RWPE1 (cell line): ENCODE data around the gene PODN.

ENCODE experiments used
- CTCF ChIA-PET: fragments of 350-600 bp; sonication (Branson Sonifier 250); formaldehyde crosslinking; extraction: SDS; loops from one replicate; lab custom pipeline; 2021; lab: Yijun Ruan, JAX
- POLR2A ChIA-PET: fragments of 400-600 bp; formaldehyde crosslinking; extraction: SDS; loops from one replicate; lab custom pipeline; 2020; ENCODE audit warnings: antibody characterized with exemption; ENCODE audit not compliant: low non-redundant PET; lab: Yijun Ruan, JAX
- DNase-seq: peaks from one replicate; pipeline ENCODE4 v3.0.0; 2012; ENCODE audit warnings: low spot score
- H3K27ac ChIP-seq: fragments of 450-650 bp; 2 replicates; pipeline ENCODE4 v1.5.1; 2017
- CTCF ChIP-seq: fragments of 450-650 bp; conservative IDR thresholded peaks from 2 replicates; pipeline ENCODE4 v1.5.1; 2017; ENCODE audit warnings: low read depth, mild to moderate bottlenecking

PODN gene

GRCh38 chr1:53125623-53126360 lies 63.8 kb downstream of the PODN start:
- ChIA-PET POLR2A (no interaction called here), CTCF (interaction anchor here (0.6 kb wide), 1 partner anchor 1016 kb away, joined by 4 read pairs; no protein-coding TSS in a partner anchor)
- TF ChIP-seq CTCF: no peak
- H3K27ac ChIP-seq: no peak overlapping the region
- no peak for DNase-seq

- POLR2A ChIA-PET: no interaction called here
- no peak overlapping the region for H3K27ac ChIP-seq
- CTCF ChIA-PET: no interaction called here
- no peak for DNase-seq
- TF ChIP-seq CTCF: no peak
Measured at GRCh38 chr1:53126495-53126894, 64.5 kb downstream of the PODN start.

GRCh38 chr1:53127546-53127945 lies 65.5 kb downstream of the PODN start:
- ChIA-PET CTCF (no interaction called here), POLR2A (no interaction called here)
- DNase-seq: no peak
- no peak overlapping the region for H3K27ac ChIP-seq
- no peak for TF ChIP-seq CTCF

GRCh38 chr1:53128401-53128800 lies 66.4 kb downstream of the PODN start:
- CTCF ChIA-PET: no interaction called here
- H3K27ac ChIP-seq: no peak overlapping the region
- POLR2A ChIA-PET: no interaction called here
- no peak for DNase-seq
- no peak for TF ChIP-seq CTCF

GRCh38 chr1:53129891-53130597 lies 68.0 kb downstream of the PODN start:
- DNase-seq: no peak
- no peak for TF ChIP-seq CTCF
- ChIA-PET CTCF (no interaction called here), POLR2A (no interaction called here)
- H3K27ac ChIP-seq: no peak overlapping the region

GRCh38 chr1:53130598-53130877 lies 68.5 kb downstream of the PODN start:
- no peak overlapping the region for H3K27ac ChIP-seq
- TF ChIP-seq CTCF: no peak
- CTCF ChIA-PET: no interaction called here
- POLR2A ChIA-PET: no interaction called here
- DNase-seq: no peak
